GM13976 (cell line): ENCODE results near the gene AKAP1.

ENCODE experiments used
- DNase-seq: peaks from one replicate; pipeline ENCODE4 v3.0.0; 2012; ENCODE audit warnings: low spot score
- CTCF ChIP-seq: IDR thresholded peaks from 2 replicates; pipeline ENCODE4 v1.5.1; 2012; ENCODE audit warnings: borderline replicate concordance, mild to moderate bottlenecking; ENCODE audit not compliant: insufficient read depth; ENCODE audit errors: extremely low read depth, missing control alignments, control extremely low read depth
- in situ Hi-C: fragments of 300-500 bp; cut with MboI; formaldehyde crosslinking; loops from one replicate; pipeline ENCODE4 v1.12.0; 2022; ENCODE audit warnings: low sequenced_read_pairs, mixed read lengths, inconsistent platforms; ENCODE audit not compliant: unreplicated experiment

AKAP1 gene

DNA sequence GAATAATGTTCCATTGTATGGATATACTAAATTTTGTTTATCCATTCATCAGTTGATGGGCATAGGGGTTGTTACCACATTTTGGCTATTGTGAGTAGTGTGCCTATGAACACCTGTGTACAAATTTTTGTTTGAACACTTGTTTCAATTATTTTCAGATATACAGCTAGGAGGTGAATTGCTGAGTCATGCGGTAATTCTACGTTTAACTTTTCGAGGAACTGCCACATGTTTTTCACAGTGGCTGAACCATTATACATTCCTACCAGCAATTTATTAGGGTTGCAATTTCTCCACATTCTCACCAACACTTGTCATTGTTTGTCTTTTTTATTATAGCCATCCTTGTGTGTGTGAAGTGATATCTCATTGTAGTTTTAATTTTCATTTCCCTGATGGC lies 75.6 kb downstream of the AKAP1 start:
- no peak for TF ChIP-seq CTCF
- in situ Hi-C loops, result no loop called here
- no peak for DNase-seq

- no peak for DNase-seq
- in situ Hi-C loops, result no loop called here
- no peak for TF ChIP-seq CTCF
Measured at GRCh38 chr17:57164814-57165213, 79.8 kb downstream of the AKAP1 start.

GRCh38 chr17:57165754-57166153 lies 80.7 kb downstream of the AKAP1 start:
- in situ Hi-C loops, result no loop called here

DNA sequence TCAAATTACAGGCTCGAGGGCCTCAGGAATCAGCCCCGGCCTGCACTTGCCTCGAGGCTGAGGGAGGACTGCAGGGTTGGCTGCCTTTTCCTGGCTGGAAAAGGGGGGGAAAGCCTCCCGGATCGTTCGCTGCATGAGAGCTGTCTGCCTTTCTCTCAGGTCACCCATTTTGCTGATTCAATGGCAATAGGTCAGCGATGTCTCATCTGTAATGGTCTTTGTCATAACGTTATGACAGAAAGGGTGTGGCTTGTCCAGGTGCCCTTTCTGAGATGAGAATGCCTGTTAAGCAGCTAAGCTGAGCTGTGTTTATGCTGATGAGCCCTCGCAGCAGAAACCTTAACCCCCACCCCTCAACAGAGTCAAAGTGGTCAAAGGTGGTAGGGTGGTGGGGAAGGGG lies 81.8 kb downstream of the AKAP1 start:
- DNase-seq, result no peak
- TF ChIP-seq CTCF, result no peak
- in situ Hi-C loops, result no loop called here

More at GRCh38 chr17:57165754-57166153, 80.7 kb downstream of the AKAP1 start:
- no peak for DNase-seq
- no peak for TF ChIP-seq CTCF

DNA sequence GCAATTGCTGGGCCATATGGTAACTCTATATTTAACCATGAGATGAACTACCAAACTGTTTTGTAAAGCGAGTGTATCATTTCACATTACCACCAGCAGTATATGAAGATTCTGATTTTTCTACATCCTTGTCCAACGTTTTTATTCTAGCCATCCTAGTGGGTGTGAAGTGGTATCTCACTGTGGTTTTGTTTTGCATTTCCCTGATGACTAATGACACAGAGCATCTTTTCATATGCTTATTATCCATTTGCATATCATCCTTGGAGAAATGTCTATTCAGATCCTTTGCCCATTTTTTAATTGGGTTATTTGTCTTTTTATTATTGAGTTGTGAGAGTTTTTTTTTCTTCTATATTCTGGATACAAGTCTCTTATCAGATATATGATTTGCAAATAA lies 83.6 kb downstream of the AKAP1 start:
- in situ Hi-C loops, result no loop called here
- DNase-seq, result no peak
- TF ChIP-seq CTCF, result no peak

- DNase-seq, result no peak
- no peak for TF ChIP-seq CTCF
- in situ Hi-C loops, result no loop called here
Measured at GRCh38 chr17:57170866-57171265, 85.8 kb downstream of the AKAP1 start.
